NOMO-1 (cell line): Measurements from ENCODE around the gene COG7.
"Not testable (repeated sequence)": the region's sequence is repeated elsewhere in the genome, so short reads cannot be mapped to it uniquely, and the experiment has no call there.

Source experiments
- DNase-seq, 2 experiments: peaks; one replicate each; lab custom pipeline; 2025; ENCODE audit not compliant: unreplicated experiment in 2 of 2; lab: John Stamatoyannopoulos, UW

Gene COG7

GRCh38 chr16:23414731-23415130 is 38.3 kb downstream of the COG7 start:
- DNase-seq: no peak

- DNase-seq: no peak
These were observed 42.8 kb downstream of the COG7 start for GRCh38 chr16:23410176-23410575.

DNA sequence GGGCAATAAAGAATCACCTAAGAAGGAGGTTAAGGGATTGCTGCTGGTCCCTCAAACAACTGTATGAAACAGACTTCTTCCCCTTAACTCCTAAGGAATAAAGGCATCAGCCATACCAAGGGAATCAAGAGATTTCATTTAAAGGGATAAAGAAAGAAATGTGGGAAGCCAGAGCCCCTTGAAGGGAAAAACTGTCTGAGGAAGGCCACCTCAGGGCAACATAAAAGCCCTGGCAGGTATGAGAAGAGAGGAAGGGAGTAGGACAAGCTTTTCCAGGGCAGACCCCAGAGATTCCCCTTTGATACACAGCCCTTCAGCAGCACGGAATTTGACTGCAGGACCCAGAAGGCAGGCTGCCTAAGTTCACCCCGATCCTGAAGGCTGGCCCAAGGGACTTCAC is 43.5 kb downstream of the COG7 start:
- DNase-seq: no peak

DNA sequence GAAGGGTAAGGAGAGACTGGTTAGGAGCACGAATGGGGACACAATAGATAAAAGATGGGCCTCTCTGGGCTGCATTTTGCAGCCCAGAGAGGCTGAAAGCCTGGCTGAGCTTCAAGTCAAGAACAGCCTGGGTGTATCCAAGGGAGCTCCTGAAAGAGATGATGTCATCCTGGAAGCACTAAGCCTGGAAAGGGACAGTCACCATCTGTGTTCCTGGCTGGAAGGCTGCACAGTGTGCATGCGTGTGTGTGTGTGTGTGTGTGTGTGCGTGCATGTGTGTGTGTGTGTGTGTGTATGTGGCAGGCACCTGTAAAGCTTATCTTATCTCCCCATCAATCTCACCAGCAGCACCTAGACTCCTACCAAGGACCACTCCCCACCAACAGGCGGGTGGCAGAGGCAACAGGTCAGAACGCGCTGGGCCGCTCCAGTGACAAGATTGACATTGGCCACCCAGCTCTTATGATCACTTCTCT is 44.1 kb downstream of the COG7 start:
- no peak for DNase-seq

DNA sequence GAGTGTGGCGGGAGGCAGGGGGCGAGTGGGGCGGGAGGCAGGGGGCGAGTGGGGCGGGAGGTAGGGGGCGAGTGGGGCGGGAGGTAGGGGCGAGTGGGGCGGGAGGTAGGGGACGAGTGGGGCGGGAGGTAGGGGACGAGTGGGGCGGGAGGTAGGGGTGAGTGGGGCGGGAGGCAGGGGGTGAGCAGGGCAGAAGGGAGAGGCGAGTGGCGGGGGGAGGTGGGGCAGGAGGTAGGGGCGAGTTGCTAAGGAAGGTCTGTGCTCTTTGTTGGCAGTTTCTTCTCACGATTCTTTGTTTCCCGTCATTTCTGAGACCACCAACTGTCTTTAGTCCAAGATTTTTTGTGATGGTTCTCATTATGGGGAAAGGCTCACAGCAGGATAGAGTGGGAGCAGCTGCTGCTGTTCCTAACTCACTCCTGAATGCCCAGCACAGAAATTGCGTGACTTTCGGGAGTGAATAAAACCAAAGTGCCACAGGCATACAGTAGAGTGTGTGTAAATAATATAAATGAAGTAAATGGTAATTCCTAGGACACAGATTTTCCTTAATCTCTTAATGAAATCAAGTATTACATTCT is 44.7 kb downstream of the COG7 start:
- no peak for DNase-seq

DNA sequence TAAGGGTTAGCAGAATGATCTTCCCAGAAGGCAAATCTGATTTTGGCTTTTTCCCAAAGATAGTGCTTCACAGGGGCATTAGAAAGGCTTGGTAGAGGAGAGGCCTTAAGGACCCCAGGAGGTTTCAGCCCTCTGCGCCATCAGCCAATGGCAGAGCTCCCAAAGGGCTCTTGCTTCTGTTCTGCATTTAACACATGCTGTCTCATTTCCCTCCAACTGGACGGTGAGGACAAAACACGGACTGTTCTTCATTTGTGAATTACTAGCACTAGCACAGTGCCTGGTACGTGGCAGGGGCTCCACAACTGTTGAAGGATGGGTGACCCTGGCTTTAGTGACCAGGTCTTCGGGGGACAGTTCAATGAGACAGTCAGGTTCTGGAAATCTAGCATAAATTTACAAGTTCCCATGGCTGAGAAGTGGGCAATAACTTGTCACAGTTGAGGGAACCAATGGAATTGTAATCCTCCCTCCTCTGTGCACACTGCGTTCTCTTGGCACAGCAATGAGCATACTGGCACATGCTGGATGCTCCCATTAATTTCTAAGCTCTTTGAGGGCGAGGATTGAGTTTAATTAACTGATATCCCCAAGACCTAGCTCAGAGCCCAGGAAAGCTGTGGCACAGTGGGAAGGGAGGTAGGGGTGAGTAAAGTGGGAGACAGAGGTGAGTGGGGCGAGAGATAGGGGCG is 45.4 kb downstream of the COG7 start:
- no peak for DNase-seq

DNA sequence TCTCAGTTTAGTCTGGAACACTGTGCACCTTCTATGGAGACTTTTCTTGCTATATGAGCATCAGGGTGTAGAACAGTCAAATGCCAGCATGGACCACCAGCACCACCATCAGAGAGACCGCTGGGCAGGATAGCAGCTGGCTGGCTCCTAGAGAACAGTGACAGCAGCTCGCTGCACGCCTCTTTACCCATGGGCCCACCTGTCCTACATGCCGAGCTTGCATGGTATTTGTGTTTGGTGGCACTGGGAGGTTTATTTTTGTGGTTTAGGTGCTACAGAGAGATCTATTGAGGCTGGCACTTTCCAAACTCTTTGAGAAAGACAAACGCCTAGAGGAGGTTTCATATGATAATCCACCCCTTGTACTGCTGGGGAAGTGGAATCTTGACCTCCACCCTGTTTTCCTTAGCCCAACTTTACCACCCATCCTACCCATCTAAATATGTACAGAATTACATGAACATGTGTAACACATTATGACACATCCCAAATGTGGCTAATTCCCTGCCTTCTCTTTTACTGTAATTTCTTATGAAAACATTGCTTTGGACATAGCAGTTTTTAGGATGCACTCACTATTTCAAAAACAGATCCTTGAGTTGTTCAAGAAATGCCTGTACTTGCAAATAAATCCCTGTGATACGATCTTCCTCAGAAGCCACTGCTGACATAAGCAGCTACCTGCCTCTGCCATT is 46.3 kb downstream of the COG7 start:
- DNase-seq: no peak

- DNase-seq: no peak
These were observed 47.0 kb downstream of the COG7 start for GRCh38 chr16:23406024-23406423.

DNA sequence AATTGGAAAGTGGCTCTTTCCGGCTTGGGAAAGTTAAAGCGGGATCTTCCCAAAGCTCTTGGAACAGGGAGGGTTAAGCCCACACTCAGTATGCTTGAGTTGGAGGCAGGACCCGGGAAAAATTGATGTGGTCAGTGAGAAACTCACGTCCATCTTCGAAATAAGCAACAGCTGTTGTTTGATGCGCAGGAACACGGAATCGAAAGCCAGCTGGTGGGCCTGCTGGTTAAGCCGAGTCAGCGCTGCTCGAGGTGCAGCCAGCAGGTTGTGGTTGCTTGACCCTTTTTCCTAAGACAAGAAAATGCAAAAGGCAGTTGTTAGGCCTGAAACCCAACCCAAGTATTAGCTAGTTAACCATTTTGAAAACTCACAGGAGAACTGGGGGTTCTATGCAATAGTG is 49.4 kb downstream of the COG7 start:
- no peak for DNase-seq

DNA sequence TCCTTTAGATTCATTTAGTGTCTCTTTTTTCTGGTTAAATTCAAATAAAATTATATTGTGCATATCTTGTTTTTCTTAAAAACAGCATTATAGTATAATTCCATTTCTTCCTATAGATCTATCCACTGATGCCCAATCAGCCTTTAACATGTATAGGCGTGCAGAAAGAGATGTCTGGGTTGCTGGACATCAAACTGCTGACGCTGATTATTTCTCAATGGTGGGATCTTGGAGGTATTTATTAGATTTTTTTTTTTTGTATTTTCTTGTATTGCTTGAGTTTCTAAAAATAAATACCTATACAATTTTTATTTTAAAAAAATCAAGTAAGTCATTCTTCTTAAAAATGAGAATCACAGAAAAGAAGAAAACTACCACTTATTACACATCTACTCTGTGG is 50.9 kb downstream of the COG7 start:
- no peak for DNase-seq

DNA sequence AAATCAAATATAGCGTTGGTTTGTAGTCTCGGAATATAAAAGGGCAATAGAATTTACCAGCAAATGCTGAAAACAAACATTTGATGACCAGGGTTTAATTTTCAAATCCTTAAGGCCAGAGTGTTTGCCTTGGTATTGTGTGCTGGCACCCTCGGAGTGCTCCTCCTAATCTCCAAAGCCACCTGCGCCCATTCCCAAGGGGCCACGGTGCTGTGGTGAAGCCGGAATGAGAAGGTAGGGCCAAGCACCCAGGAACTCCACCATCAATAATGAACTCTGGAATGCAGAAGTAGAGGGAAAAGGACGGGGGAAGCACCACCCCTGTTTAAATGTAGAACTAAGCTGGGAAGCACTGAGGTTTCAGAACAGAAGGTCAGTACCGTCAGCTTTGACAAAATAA is 51.9 kb downstream of the COG7 start:
- DNase-seq: no peak

- not testable (repeated sequence) for DNase-seq
These were observed 52.5 kb downstream of the COG7 start for GRCh38 chr16:23400447-23400846.

GRCh38 chr16:23398987-23399805 is 53.8 kb downstream of the COG7 start:
- no peak for DNase-seq

GRCh38 chr16:23397464-23397863 is 55.5 kb downstream of the COG7 start:
- no peak for DNase-seq

- DNase-seq: no peak
These were observed 57.3 kb downstream of the COG7 start for GRCh38 chr16:23395732-23396131.

DNA sequence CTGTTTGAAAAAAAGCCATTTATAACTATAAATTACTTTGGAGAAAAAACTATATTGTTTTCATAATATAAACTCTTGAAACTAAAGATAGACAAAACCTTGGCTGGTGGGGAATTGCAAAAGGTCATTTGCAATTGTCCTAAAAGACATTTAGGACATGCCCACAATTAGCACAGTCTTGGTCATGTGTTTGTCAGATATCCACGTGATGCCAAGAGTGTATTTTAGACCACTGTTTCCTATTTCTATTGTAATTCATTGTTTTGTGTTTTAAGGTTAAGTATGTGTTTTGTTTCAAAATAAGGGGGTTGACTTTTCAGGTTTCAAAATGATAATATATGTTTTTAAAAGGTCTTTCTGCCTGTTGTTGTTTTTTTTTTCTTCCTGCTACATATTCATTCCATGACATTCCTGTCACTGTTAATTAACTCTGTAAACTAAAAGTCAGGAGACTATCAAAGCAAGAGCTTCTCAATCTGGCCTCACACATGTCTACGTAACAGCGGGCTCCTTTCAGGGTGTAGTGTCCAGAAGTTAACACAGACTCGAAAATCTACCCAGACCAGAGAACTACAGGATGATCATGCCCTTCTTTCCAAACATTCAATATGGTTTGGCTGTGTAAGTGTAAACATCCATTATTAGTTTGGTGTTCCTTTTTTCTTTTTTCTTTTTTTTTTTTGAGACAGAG is 58.7 kb downstream of the COG7 start:
- no peak for DNase-seq

DNA sequence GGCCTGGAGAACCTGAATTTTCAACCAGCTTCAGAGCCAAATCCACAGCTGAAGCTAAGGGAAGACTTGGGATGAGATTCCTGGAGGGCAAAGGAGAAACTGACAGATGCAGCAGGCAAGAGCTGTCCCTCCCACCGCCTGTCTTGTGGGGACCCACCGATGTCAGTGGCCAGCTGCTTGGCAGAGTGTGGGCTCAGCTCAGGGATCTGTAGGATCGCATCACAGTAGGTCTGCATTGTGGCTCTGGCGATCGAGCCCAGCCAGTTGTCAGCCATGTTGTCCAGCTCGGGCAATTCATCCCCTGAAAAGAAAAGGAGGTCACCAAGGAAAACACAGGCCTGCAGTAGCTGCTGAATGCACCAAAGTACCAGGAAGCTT is 60.8 kb downstream of the COG7 start:
- DNase-seq: no peak

GRCh38 chr16:23391381-23392222 is 61.4 kb downstream of the COG7 start:
- no peak for DNase-seq

DNA sequence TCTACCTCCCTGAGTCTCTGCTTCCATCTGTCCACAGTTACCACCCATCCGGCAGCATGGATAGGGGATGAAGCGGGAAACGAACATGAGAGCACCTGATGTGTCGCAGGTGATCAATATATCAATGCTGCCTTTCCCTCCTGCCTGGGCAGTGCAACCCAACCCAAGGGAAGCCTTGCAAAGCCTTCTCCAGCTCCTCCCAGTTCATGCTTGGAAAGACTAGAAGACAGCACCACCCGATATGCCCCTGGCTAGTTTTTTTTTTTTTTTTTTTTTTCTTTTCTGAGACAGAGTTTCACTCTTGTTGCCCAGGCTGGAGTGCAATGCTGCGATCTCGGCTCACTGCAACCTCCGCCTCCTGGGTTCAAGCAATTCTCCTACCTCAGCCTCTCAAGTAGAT is 63.1 kb downstream of the COG7 start:
- not testable (repeated sequence) for DNase-seq

- no peak for DNase-seq
These were observed 63.8 kb downstream of the COG7 start for GRCh38 chr16:23389201-23389600.
